ENCODE results near the gene FZD1. TPM values are rescaled to one million over a fixed set of nuclear protein-coding genes. Genes with fewer than 3 reads are reported as not detected.

FZD1 gene
- total and polyA plus RNA-seq, 2 of the 8 experiments (the other 6 are each of a cell fraction or from before 2014, with no cell fraction given), result 0.62 to 0.91 TPM

GRCh38 chr7:91230503-91230902 is 33.7 kb upstream of the FZD1 start:
- H3K23ac ChIP-seq (ENCODE audit: insufficient read length), result no peak overlapping the region
- H2AK5ac ChIP-seq (ENCODE audit: low read depth, low read length), result no peak overlapping the region
- H3K4ac ChIP-seq (replicated peaks; ENCODE audit: insufficient read length, low read depth, low read length), result no peak overlapping the region
- H2BK5ac ChIP-seq (ENCODE audit: low read depth, low read length), result no peak overlapping the region
- FAIRE-seq, result no peak
- H3K36me3 ChIP-seq (ENCODE audit: control insufficient read depth in 2 of 4, insufficient read depth in 4 of 4, low read length in 3 of 4), result no peaks in the 10 kb centered on the region
- no peak overlapping the region for H2BK12ac ChIP-seq (ENCODE audit: low read depth, low read length)
- H3K4me1 ChIP-seq (replicated peaks in 1 of 4; ENCODE audit: control insufficient read depth in 3 of 4, insufficient read depth in 4 of 4, low read length in 3 of 4), result peaks cover 0 to 5% (median 0%) of the 10 kb centered on the region in 4 experiments; a peak in 1 of 7 replicates
- H4K8ac ChIP-seq (ENCODE audit: extremely low read depth, insufficient read depth, low read length), result no peak overlapping the region
- H2AFZ ChIP-seq (ENCODE audit: low read length), result no peak overlapping the region
- no peak overlapping the region for H3K56ac ChIP-seq (replicated peaks; ENCODE audit: insufficient read length, low read depth, low read length)
- ChIA-PET CTCF (ENCODE audit: partially characterized antibody) (interaction anchor here (1.0 to 1.1 kb wide), 2 partner anchors 10 to 18 kb away, joined by 3 to 4 read pairs; no protein-coding TSS in a partner anchor), POLR2A (ENCODE audit: partially characterized antibody) (interaction anchor here (0.7 kb wide), 1 partner anchor 9 kb away, joined by 3 read pairs; no protein-coding TSS in a partner anchor)
- H3K9ac ChIP-seq (replicated peaks in 1 of 4; ENCODE audit: extremely low read depth in 1 of 4, low read depth in 3 of 4, low read length in 3 of 4), result no peak overlapping the region
- H2BK15ac ChIP-seq (ENCODE audit: low read length), result no peak overlapping the region
- H3K27me3 ChIP-seq (replicated peaks in 1 of 4; ENCODE audit: control insufficient read depth in 3 of 4, extremely low read depth in 1 of 4, insufficient read depth in 3 of 4, low read length in 3 of 4), result no peaks in the 10 kb centered on the region
- no peaks in the 10 kb centered on the region for H3K79me1 ChIP-seq (ENCODE audit: low read depth, low read length)
- DNase-seq (ENCODE audit: low read depth in 1 of 2, low spot score in 2 of 2), result no peak
- H2BK120ac ChIP-seq (replicated peaks; ENCODE audit: low read depth, low read length), result no peak overlapping the region
- no peak overlapping the region for H3K14ac ChIP-seq (ENCODE audit: insufficient read length)
- H3K9me3 ChIP-seq (ENCODE audit: insufficient read depth in 2 of 2, low read depth in 1 of 2, low read length in 1 of 2), result no peaks in the 10 kb centered on the region
- H3K4me3 ChIP-seq (ENCODE audit: extremely low read depth in 1 of 4, insufficient read depth in 2 of 4, low read depth in 3 of 4, low read length in 4 of 4), result no peak overlapping the region
- no peak overlapping the region for H2BK20ac ChIP-seq (ENCODE audit: low read length)
- H4K20me1 ChIP-seq (replicated peaks in 1 of 2; ENCODE audit: control insufficient read depth in 1 of 2, insufficient read depth in 2 of 2, low read length in 2 of 2), result no peaks in the 10 kb centered on the region
- H3K79me2 ChIP-seq (ENCODE audit: control insufficient read depth in 1 of 2, insufficient read depth in 2 of 2, low read length in 2 of 2), result no peaks in the 10 kb centered on the region
- no peak overlapping the region for H3K27ac ChIP-seq (ENCODE audit: low read depth, low read length)
- H3K4me2 ChIP-seq (ENCODE audit: insufficient read depth in 1 of 2, low read depth in 2 of 2, low read length in 2 of 2), result no peak overlapping the region
- no peak overlapping the region for H4K91ac ChIP-seq (replicated peaks; ENCODE audit: insufficient read length, low read length)
- H4K5ac ChIP-seq (ENCODE audit: insufficient read length, low read depth, low read length), result no peak overlapping the region
- 83% methylated on average over 3 of the region's 3 CpGs; no CpG with 5 or more reads in 1 of the 2 experiments for WGBS, 2 experiments (ENCODE audit: extremely low coverage in 1 of 2, insufficient coverage in 1 of 2, insufficient read length in 1 of 2, insufficient replicate concordance in 2 of 2, low coverage in 1 of 2, low lambda C conversion rate in 2 of 2, missing lambda C conversion rate in 1 of 2)
- H3K18ac ChIP-seq (ENCODE audit: extremely low read depth, low read length), result no peak overlapping the region
- H3K23me2 ChIP-seq (ENCODE audit: low read depth, low read length), result no peaks in the 10 kb centered on the region
- no peak for TF ChIP-seq MAFK (IDR thresholded peaks at IDR 0.05; ENCODE audit: low read depth, low read length)
